Fibroblast of villous mesenchyme (primary cell): ENCODE measurements around the gene ACTRT3. TPM values are rescaled to one million over a fixed set of nuclear protein-coding genes. Genes with fewer than 3 reads are reported as not detected.

Experiments
- DNase-seq: peaks from one replicate; pipeline ENCODE4 v3.0.0-alpha.2; 2010; ENCODE audit warnings: low read depth
- H3K4me3 ChIP-seq: 2 replicates; pipeline ENCODE4 v1.5.1; 2011; ENCODE audit warnings: low read depth, mild to moderate bottlenecking, low read length
- CTCF ChIP-seq: IDR thresholded peaks from 2 replicates; pipeline ENCODE4 v1.5.1; 2012; ENCODE audit warnings: low read depth, mild to moderate bottlenecking, low read length; ENCODE audit not compliant: insufficient read depth
- total RNA-seq: library from RNA; depleted of rRNA; stranded (reverse); fragments of >200 nt; gene quantifications from 2 replicates; pipeline ENCODE4 v1.2.3, GENCODE V29; 2012

ACTRT3 gene
- total RNA-seq, 1 donor = 5.2 TPM

GRCh38 chr3:169760479-169760878 lies 8.9 kb downstream of the ACTRT3 start:
- H3K4me3 ChIP-seq = no peak overlapping the region
- DNase-seq = peak; percentile 76
- no peak for TF ChIP-seq CTCF

- TF ChIP-seq CTCF = no peak
- peak; percentile 7 for DNase-seq
- H3K4me3 ChIP-seq = no peak overlapping the region
Measured at GRCh38 chr3:169759256-169759655, 10.1 kb downstream of the ACTRT3 start.

GRCh38 chr3:169758359-169758994 lies 10.9 kb downstream of the ACTRT3 start:
- no peak overlapping the region for H3K4me3 ChIP-seq
- no peak for TF ChIP-seq CTCF
- no peak for DNase-seq

GRCh38 chr3:169755488-169755887 lies 13.9 kb downstream of the ACTRT3 start:
- DNase-seq = no peak
- no peak overlapping the region for H3K4me3 ChIP-seq
- TF ChIP-seq CTCF = no peak

- H3K4me3 ChIP-seq = no peak overlapping the region
- no peak for DNase-seq
- TF ChIP-seq CTCF = no peak
Measured at GRCh38 chr3:169754711-169755110, 14.7 kb downstream of the ACTRT3 start.

- H3K4me3 ChIP-seq = no peak overlapping the region
- TF ChIP-seq CTCF = no peak
Measured at GRCh38 chr3:169751875-169752274, 17.5 kb downstream of the ACTRT3 start.

GRCh38 chr3:169750665-169751064 lies 18.7 kb downstream of the ACTRT3 start:
- no peak overlapping the region for H3K4me3 ChIP-seq
- no peak for DNase-seq
- TF ChIP-seq CTCF = no peak

More at GRCh38 chr3:169751875-169752274, 17.5 kb downstream of the ACTRT3 start:
- DNase-seq = no peak
